B cell (primary cell): ENCODE measurements around the gene USP36. TPM values are rescaled to one million over a fixed set of nuclear protein-coding genes. Genes with fewer than 3 reads are reported as not detected.

Experiments
- ATAC-seq: fragments of 200-7000 bp; cut with Tn5 transposase; one replicate; pipeline ENCODE4 v1.10.0; 2021; ENCODE audit warnings: low read depth, mild to moderate bottlenecking, moderate number of reproducible peaks, moderate library complexity
- CTCF ChIA-PET: fragments of 350-600 bp; sonication (Branson Sonifier 250); formaldehyde crosslinking; loops from one replicate; lab custom pipeline; 2021; ENCODE audit warnings: antibody characterized with exemption, inconsistent platforms; lab: Charles Lee
- POLR2A ChIA-PET: fragments of 350-600 bp; sonication (Branson Sonifier 250); formaldehyde crosslinking; loops from one replicate; lab custom pipeline; 2021; ENCODE audit warnings: antibody characterized with exemption; lab: Charles Lee
- DNase-seq: peaks from one replicate; pipeline ENCODE4 v3.0.0; 2013
- H2AFZ ChIP-seq: 2 replicates; pipeline ENCODE4 v1.6.1; 2012; ENCODE audit warnings: mild to moderate bottlenecking, low read depth, low read length; ENCODE audit not compliant: insufficient read depth, poor library complexity, severe bottlenecking
- H3K27ac ChIP-seq, 2 donors: 1 replicate in 1 of 2; 2 replicates in 1 of 2; pipeline ENCODE4 v1.5.1; 2012 to 2013; ENCODE audit warnings: low read length in 2 of 2, mild to moderate bottlenecking in 2 of 2, moderate library complexity in 1 of 2
- H3K27me3 ChIP-seq, 4 experiments: fragments of 200-600 bp in 1 of 4; sonication (generic) in 1 of 4; replicated peaks in 1 of 4; 1 replicate in 2 of 4; 2 replicates in 2 of 4; pipeline versions ENCODE4 v1.6.1 to v1.7.0; 2013 to 2016; ENCODE audit warnings: low read length in 3 of 4, mild to moderate bottlenecking in 2 of 4, mixed read lengths in 1 of 4, moderate library complexity in 1 of 4; ENCODE audit not compliant: insufficient read depth in 4 of 4, control insufficient read depth in 3 of 4; ENCODE audit errors: control extremely low read depth in 1 of 4
- H3K36me3 ChIP-seq, 2 experiments: replicated peaks in 1 of 2; 1 replicate in 1 of 2; 2 replicates in 1 of 2; pipeline versions ENCODE4 v1.6.1 to v1.7.1; 2013; ENCODE audit warnings: low read length in 1 of 2; ENCODE audit not compliant: insufficient read depth in 2 of 2, control insufficient read depth in 1 of 2; ENCODE audit errors: control extremely low read depth in 1 of 2, extremely low read depth in 1 of 2
- H3K4me1 ChIP-seq, 2 donors: fragments of 200-600 bp in 1 of 2; sonication (generic) in 1 of 2; 1 replicate in 1 of 2; 2 replicates in 1 of 2; pipeline versions ENCODE4 v1.5.1 to v1.6.1; 2013 to 2017; ENCODE audit warnings: low read length in 2 of 2; ENCODE audit not compliant: control insufficient read depth in 2 of 2, insufficient read depth in 2 of 2
- H3K4me2 ChIP-seq: replicated peaks from 2 replicates; pipeline ENCODE3; 2012; ENCODE audit warnings: mild to moderate bottlenecking, low read depth, low read length; ENCODE audit not compliant: poor library complexity, severe bottlenecking
- H3K4me3 ChIP-seq, 5 experiments: fragments of 200-600 bp in 1 of 5; sonication (generic) in 1 of 5; 1 replicate in 3 of 5; 2 replicates in 2 of 5; pipeline versions ENCODE4 v1.5.1 to v1.7.0; 2011 to 2016; ENCODE audit warnings: low read length in 4 of 5, mild to moderate bottlenecking in 4 of 5, low read depth in 2 of 5, control low read depth in 1 of 5, moderate library complexity in 1 of 5; ENCODE audit not compliant: insufficient read depth in 1 of 5; ENCODE audit errors: control extremely low read depth in 1 of 5, extremely low read depth in 1 of 5
- H3K79me2 ChIP-seq: fragments of 200-600 bp; sonication (generic); one replicate; pipeline ENCODE4 v1.6.0; 2016; ENCODE audit warnings: low read length; ENCODE audit not compliant: control insufficient read depth, insufficient read depth
- H3K9ac ChIP-seq: fragments of 200-600 bp; sonication (generic); 2 replicates; pipeline ENCODE4 v1.6.1; 2017; ENCODE audit warnings: mild to moderate bottlenecking, low read length, moderate library complexity
- H3K9me3 ChIP-seq, 3 donors: one replicate each; pipeline versions ENCODE4 v1.6.1 to v1.7.1; 2013; ENCODE audit warnings: low read length in 2 of 3; ENCODE audit not compliant: control insufficient read depth in 2 of 3, insufficient read depth in 1 of 3; ENCODE audit errors: control extremely low read depth in 1 of 3
- H4K20me1 ChIP-seq: 2 replicates; pipeline ENCODE4 v1.6.0; 2012; ENCODE audit warnings: mild to moderate bottlenecking, low read length; ENCODE audit not compliant: insufficient read depth, control insufficient read depth, poor library complexity, severe bottlenecking
- H3K27ac Mint-ChIP-seq: one replicate; pipeline ENCODE4 v1.8.0; 2021; ENCODE audit warnings: mixed read lengths
- H3K27me3 Mint-ChIP-seq: one replicate; pipeline ENCODE4 v1.8.0; 2021; ENCODE audit warnings: mixed read lengths
- H3K4me1 Mint-ChIP-seq: one replicate; pipeline ENCODE4 v1.8.0; 2021; ENCODE audit warnings: mixed read lengths
- H3K4me3 Mint-ChIP-seq: one replicate; pipeline ENCODE4 v1.8.0; 2021; ENCODE audit warnings: mixed read lengths
- H3K9me3 Mint-ChIP-seq: one replicate; pipeline ENCODE4 v1.8.0; 2022; ENCODE audit warnings: mixed read lengths; ENCODE audit not compliant: insufficient read depth
- CTCF ChIP-seq: fragments of 200-600 bp; IDR thresholded peaks from one replicate; pipeline ENCODE4 v1.8.0; 2022; ENCODE audit warnings: antibody characterized with exemption, mild to moderate bottlenecking
- EZH2 ChIP-seq: IDR thresholded peaks from 2 replicates; pipeline ENCODE4 v1.6.1; 2012; ENCODE audit warnings: borderline replicate concordance, low read depth, mild to moderate bottlenecking, moderate library complexity, low read length; ENCODE audit not compliant: insufficient read depth, poor library complexity, severe bottlenecking
- WGBS: methylation state at CpG from one replicate; pipeline ENCODE4 v1.1.5; 2013; ENCODE audit warnings: missing lambda C conversion rate; ENCODE audit not compliant: insufficient coverage; 5-methylcytosine and 5-hydroxymethylcytosine counted together
- intact Hi-C: fragments of 100-400 bp; cut with micrococcal nuclease; formaldehyde crosslinking; loops from one replicate; pipeline ENCODE4 v1.10.0; 2022
- polyA plus RNA-seq: library from polyadenylated mRNA; depleted of rRNA; stranded (reverse); fragments of >200 nt; gene quantifications from 2 replicates; pipeline ENCODE4 v1.2.3, GENCODE V29; 2012
- total RNA-seq, 2 donors: library from RNA; stranded (reverse); fragments of 120-200 nt in 1 of 2; gene quantifications; 1 replicate in 1 of 2; 2 replicates in 1 of 2; pipeline versions ENCODE4 v1.2.3 to v1.2.4, GENCODE V29; 2013 to 2022

The USP36 gene
- total and polyA plus RNA-seq, 2 donors (not counting 1 experiment from before 2014, with no cell fraction given) = 52.2 to 137 TPM

GRCh38 chr17:78748730-78749317 is 91.8 kb downstream of the USP36 start:
- Histone ChIP-seq H3K27ac (peak overlapping the region; percentile 91 to 93), H3K9ac (peak overlapping the region; percentile 47), H3K4me1 (peaks cover 89 to 91% of the 10 kb centered on the region in 2 donors), H3K4me2 (peak overlapping the region; percentile 69), H2AFZ (no peak overlapping the region), H3K27me3 (no peaks in the 10 kb centered on the region), H3K4me3 (peak overlapping the region; percentile 3 to 44 (median 21)), H3K36me3 (peaks cover 0 to 12% of the 10 kb centered on the region in 2 experiments), H3K79me2 (peaks cover 99% of the 10 kb centered on the region), H3K9me3 (no peaks in the 10 kb centered on the region), H4K20me1 (peaks cover 30% of the 10 kb centered on the region)
- intact Hi-C loops = loop anchor here (1.0 kb wide), 2 partner anchors 10 to 30 kb away; no protein-coding TSS in a partner anchor
- WGBS = 0% methylated on average over 4 of the region's 8 CpGs
- Mint-ChIP-seq H3K4me3 (peak overlapping the region; percentile 79), H3K27me3 (no peaks in the 10 kb centered on the region), H3K9me3 (no peaks in the 10 kb centered on the region), H3K27ac (peak overlapping the region; percentile 90), H3K4me1 (peaks cover 85% of the 10 kb centered on the region)
- peak; percentile 84 for DNase-seq
- peak; percentile 90 for ATAC-seq
- TF ChIP-seq CTCF (no peak), EZH2 (no peak)
- ChIA-PET POLR2A (interaction anchor here (0.6 to 2.0 kb wide), 6 partner anchors 9 to 32 kb away, joined by 4 to 8 read pairs (median 6); no protein-coding TSS in a partner anchor), CTCF (interaction anchor here (0.5 to 5.2 kb wide), 14 partner anchors 9 to 50 kb away, joined by 3 to 50 read pairs (median 4); no protein-coding TSS in a partner anchor)
